GM18498 (cell line): Measurements from ENCODE around the gene LNX2.
"Not testable (repeated sequence)": the region's sequence is repeated elsewhere in the genome, so short reads cannot be mapped to it uniquely, and the experiment has no call there.

Source experiments
- ATAC-seq: cut with Tn5 transposase; IDR thresholded peaks from one replicate; pipeline ENCODE4 v1.9.1; 2021; ENCODE audit warnings: mild to moderate bottlenecking, moderate library complexity; ENCODE audit not compliant: unreplicated experiment

The LNX2 gene

GRCh38 chr13:27638001-27638400 is 17.7 kb upstream of the LNX2 start:
- ATAC-seq, result no peak

DNA sequence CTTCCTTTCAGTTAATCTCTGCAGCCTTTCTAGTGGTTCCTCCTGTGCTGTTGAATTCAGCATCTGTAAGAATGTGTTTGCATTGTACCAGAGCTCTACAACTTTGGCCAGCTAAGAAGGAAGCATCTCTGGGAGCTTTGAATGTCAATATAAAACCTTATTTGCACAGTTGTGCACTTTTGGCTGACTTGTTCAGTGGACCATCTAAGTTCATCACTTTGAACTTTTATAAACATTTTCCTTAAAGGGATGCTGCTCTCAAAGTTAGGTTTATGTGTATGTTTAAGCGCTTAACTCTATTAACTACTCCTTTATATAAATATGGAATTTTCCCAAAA is 16.9 kb upstream of the LNX2 start:
- no peak for ATAC-seq

GRCh38 chr13:27636589-27637288 is 16.4 kb upstream of the LNX2 start:
- ATAC-seq, result no peak

GRCh38 chr13:27635266-27635665 is 14.9 kb upstream of the LNX2 start:
- no peak for ATAC-seq

DNA sequence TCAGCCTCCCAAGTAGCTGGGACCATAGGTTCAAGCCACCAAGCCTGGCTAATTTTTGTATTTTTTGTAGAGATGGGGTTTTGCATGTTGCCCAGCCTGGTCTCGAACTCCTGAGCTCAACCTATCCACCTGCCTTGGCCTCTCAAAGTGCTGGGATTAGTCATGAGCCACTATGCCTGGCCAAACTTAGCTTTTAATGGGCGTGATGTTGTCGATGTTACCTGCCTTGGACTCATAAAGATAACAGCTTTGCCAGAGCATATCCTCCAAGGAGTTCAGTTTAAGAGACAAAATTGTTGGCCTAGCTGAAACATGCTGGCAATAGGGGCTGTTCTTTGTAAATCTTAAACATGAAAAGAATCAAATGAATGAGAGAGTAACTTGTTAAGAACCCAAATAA is 14.5 kb upstream of the LNX2 start:
- ATAC-seq, result no peak

DNA sequence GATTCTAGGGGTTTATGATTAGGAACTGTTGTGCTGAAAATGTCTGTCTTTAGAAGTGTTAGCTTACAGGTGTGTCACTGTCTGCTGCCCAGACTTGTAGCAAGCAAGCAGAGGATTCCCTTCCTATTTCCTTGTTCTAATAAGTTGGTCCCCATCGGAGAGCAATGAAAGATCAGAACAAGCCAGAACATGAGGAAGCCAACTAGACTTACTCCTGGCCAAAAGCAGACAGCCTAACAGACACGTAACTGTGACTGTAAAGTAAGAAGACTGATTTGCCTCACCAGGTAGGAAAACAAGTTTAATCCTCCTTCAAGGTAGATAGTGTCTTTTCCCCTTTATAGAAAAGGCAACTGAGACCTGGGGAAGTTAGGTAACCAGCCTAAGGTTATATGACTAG is 13.9 kb upstream of the LNX2 start:
- ATAC-seq, result no peak

- ATAC-seq, result no peak
These were observed 12.3 kb upstream of the LNX2 start for GRCh38 chr13:27632648-27633047.

- no peak for ATAC-seq
These were observed 11.9 kb upstream of the LNX2 start for GRCh38 chr13:27632214-27632613.

DNA sequence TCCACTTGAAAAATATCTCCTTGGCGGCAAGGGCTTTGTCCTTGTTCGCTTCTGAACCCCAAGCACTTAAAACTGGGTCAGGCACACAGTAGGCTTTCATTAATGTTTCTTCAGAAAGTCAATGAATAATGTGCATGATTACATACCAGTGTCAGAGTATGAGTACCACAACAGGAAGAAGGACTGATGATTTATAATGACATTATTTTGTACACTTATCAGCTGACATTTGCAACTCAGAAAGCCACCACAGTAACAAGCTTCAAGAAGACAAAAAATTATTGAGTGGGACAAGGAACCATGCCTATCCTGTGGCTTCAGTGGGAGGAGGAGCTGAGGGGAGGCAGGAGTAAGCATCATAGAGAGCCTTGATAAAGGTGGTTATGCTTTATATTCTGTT is 11.3 kb upstream of the LNX2 start:
- no peak for ATAC-seq

DNA sequence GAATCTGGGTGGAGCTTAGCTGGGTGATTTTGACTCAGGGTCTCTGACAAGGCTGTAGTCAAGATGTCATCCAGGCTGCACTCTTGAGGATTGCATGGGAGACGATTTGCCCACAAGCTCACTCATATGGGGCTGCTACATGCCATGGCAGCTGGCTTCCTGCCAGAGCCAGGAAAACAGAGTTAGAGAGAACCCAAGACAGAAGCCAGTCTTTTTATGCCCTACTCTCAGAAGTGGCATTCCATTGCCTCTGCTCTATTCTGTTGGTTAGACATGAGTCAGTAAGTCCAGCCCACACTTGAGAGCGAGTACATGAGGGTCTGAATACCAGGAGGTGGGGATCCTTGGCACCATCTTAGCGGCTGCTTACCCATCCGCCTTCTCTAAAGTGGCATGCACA is 10.8 kb upstream of the LNX2 start:
- no peak for ATAC-seq

DNA sequence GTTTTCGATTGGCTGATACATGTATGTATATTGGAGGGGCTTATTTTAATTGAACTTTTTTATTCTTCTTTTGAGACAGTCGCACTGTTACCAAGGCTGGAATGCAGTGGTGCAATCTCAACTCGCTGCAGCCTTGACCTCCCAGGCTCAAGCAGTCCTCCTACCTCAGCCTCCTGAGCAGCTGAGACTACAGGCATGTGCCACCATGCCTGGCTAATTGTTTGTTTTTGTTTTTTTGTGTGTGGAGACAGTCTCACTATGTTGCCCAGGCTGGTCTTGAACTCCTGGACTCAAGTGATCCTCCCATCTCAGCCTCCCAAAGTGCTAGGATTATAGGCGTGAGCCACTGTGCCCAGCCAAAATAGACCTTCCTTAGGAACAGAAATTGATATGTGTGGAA is 8.4 kb upstream of the LNX2 start:
- not testable (repeated sequence) for ATAC-seq

DNA sequence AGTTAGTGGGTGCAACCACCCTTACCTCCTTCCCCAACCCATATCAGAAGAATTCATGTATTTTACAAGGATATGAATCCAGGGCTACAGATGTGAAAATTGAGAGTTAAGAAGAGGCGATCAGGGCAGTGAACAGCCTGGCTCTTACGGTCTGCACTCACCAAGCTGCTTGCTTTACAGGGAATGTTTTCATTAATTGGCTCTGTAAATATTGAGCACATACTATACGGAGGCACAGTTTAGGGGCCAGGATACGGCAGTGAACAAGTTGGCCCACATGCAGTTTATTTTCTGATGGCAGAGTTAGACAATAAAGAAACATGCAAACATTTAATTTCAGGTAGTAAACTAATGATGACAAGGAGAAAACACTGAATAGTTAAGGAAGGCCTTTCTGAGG is 7.8 kb upstream of the LNX2 start:
- no peak for ATAC-seq

DNA sequence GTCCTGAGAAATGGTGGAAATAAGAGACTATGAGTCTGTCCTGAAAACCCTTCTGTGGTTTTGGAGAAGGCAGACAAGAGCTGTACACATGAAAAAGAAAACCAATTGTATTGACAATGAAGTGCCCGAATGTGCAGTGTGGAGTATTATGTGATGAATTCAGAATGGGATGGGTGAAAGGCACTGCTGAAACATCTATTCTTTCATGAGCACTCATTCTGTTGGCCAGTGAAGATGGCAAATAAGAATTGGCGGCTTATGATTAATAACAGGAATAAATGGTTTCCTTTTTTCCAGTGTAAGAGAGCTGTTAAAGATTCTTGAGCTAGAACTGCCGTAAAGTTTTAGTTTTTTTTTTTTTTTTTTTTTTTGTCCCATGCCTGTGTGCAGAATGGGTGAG is 7.1 kb upstream of the LNX2 start:
- no peak for ATAC-seq

DNA sequence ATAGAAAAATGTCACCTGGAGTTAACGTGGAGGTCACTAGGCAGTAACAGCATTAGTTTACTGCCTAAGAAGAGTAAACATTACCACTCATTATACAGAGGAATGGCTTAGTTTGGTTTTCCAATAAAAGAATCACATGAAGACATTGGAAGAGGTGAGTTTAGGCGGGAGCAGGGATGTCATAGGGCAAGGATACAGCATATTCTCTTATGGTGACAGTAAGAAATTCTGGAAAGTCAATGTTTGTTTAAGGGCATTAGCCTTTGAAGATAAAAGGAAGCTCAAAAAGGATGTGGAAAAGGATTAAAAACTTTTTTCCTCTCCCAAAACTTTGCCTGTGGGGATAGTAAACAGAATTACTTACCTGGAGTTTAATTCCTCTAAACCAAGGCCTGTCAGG is 5.5 kb upstream of the LNX2 start:
- no peak for ATAC-seq

DNA sequence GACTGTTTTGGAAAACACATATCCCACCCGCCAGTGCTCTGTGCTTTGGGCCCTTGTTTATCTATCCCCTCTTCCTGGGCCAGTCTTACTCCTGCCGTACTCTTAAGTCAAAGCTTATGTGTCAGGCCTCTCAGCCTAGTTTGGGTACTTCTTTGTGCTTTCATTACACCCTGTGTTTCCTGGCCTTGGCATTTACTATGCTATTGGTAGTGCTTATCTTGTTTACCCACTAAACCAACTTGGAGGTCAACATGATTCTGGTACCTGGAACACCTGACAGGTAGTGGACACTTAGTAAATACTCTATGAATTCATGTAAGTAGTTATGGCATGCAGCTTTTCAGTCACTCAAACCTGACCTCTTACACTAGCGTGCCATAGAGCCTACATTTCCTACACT is 3.7 kb upstream of the LNX2 start:
- ATAC-seq, result no peak

GRCh38 chr13:27622881-27623280 is 2.6 kb upstream of the LNX2 start:
- no peak for ATAC-seq

GRCh38 chr13:27622102-27622820 is 1.9 kb upstream of the LNX2 start:
- ATAC-seq, result peak; percentile 0

GRCh38 chr13:27621366-27622101 is 1.2 kb upstream of the LNX2 start, which contains the start of gene POLR1D:
TSS of gene POLR1D (plus strand) at chr13:27621892. CDS start at chr13:27621984, 92 bp downstream.
- ATAC-seq, result peak; percentile 67

GRCh38 chr13:27621116-27621365 is 712 bp upstream of the LNX2 start:
- ATAC-seq, result no peak

GRCh38 chr13:27619728-27620376 is 477 bp downstream of the LNX2 start:
- peak; percentile 37 for ATAC-seq

DNA sequence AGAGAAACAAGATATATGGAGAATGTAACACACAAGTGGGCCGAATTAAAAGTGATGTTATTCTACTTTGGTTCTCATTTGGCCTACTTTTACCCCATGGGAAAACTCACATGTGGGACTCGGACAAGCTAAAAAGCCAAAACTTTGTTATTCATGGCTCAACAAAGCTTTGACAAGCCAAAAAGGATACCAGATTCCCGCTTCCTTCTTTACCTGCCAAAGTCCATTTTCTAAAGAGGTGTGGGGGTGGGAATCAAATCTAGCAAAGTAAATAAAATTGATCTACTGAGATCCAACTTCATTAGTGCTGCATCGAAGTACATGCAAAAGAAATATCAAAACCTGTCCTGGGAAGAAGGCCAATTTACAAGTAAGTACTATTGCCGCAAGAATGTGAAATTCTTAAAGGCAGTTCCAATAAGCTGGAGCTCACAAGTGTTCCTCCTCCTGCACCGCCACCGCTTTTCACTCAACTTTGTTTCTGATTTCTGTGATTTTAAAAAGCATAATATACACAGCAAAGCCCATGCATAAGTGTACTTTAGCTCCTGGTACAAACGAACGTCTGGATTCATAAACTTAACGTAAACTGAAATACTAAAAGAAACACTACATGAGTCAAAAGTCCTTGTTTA is 1.1 kb downstream of the LNX2 start:
- ATAC-seq, result no peak
